Osteocyte (in vitro differentiated cells): ENCODE measurements around the gene HLA-DQA1. TPM values are rescaled to one million over a fixed set of nuclear protein-coding genes. Genes with fewer than 3 reads are reported as not detected.

ENCODE experiments used
- DNase-seq: peaks from one replicate; pipeline ENCODE4 v3.0.0; 2021; ENCODE audit warnings: mixed read lengths; ENCODE audit not compliant: unreplicated experiment; ENCODE audit errors: extremely low spot score
- H3K27ac Mint-ChIP-seq: one replicate; pipeline ENCODE4 v1.8.0; 2021; ENCODE audit warnings: mild to moderate bottlenecking, mixed read lengths; ENCODE audit not compliant: unreplicated experiment
- H3K27me3 Mint-ChIP-seq: one replicate; pipeline ENCODE4 v1.8.0; 2021; ENCODE audit warnings: mixed read lengths; ENCODE audit not compliant: unreplicated experiment
- H3K36me3 Mint-ChIP-seq: one replicate; pipeline ENCODE4 v1.8.0; 2021; ENCODE audit warnings: mixed read lengths; ENCODE audit not compliant: unreplicated experiment
- H3K4me1 Mint-ChIP-seq: one replicate; pipeline ENCODE4 v1.8.0; 2021; ENCODE audit warnings: mixed read lengths; ENCODE audit not compliant: unreplicated experiment
- H3K4me3 Mint-ChIP-seq: one replicate; pipeline ENCODE4 v1.8.0; 2021; ENCODE audit warnings: mild to moderate bottlenecking, moderate library complexity, mixed read lengths; ENCODE audit not compliant: unreplicated experiment
- H3K9me3 Mint-ChIP-seq: one replicate; pipeline ENCODE4 v1.8.0; 2021; ENCODE audit warnings: mixed read lengths; ENCODE audit not compliant: unreplicated experiment
- CTCF ChIP-seq: fragments of 200-600 bp; sonication (generic); IDR thresholded peaks from 2 replicates; pipeline ENCODE4 v1.5.0; 2021; ENCODE audit warnings: antibody characterized with exemption, mild to moderate bottlenecking, moderate library complexity
- total RNA-seq: library from RNA; stranded (reverse); gene quantifications from 2 replicates; pipeline ENCODE4 v1.2.1, GENCODE V29; 2021

Gene HLA-DQA1
- total RNA-seq, 1 donor from 2014 or later, result not detected

- Mint-ChIP-seq H3K4me3 (no peak overlapping the region), H3K9me3 (peaks cover 15% of the 10 kb centered on the region), H3K4me1 (no peaks in the 10 kb centered on the region), H3K27ac (no peak overlapping the region), H3K36me3 (no peaks in the 10 kb centered on the region), H3K27me3 (peaks cover 3% of the 10 kb centered on the region)
- TF ChIP-seq CTCF, result no peak
- DNase-seq, result no peak
These were observed 34.8 kb upstream of the HLA-DQA1 start for GRCh38 chr6:32602383-32602782.

GRCh38 chr6:32603222-32603621, 34.0 kb upstream of the HLA-DQA1 start:
- Mint-ChIP-seq H3K4me3 (no peak overlapping the region), H3K27ac (no peak overlapping the region), H3K36me3 (no peaks in the 10 kb centered on the region), H3K9me3 (peaks cover 14% of the 10 kb centered on the region), H3K4me1 (no peaks in the 10 kb centered on the region), H3K27me3 (peaks cover 7% of the 10 kb centered on the region)
- no peak for TF ChIP-seq CTCF
- DNase-seq, result no peak

- Mint-ChIP-seq H3K4me1 (no peaks in the 10 kb centered on the region), H3K27ac (no peak overlapping the region)
These were observed 33.3 kb upstream of the HLA-DQA1 start for GRCh38 chr6:32603888-32604287.

GRCh38 chr6:32604434-32604877, 32.8 kb upstream of the HLA-DQA1 start:
- no peak for TF ChIP-seq CTCF
- H3K27ac Mint-ChIP-seq, result no peak overlapping the region
- no peaks in the 10 kb centered on the region for H3K36me3 Mint-ChIP-seq
- peaks cover 7% of the 10 kb centered on the region for H3K27me3 Mint-ChIP-seq
- H3K4me1 Mint-ChIP-seq, result peaks cover 2% of the 10 kb centered on the region
- no peak for DNase-seq
- H3K9me3 Mint-ChIP-seq, result peaks cover 4% of the 10 kb centered on the region
- H3K4me3 Mint-ChIP-seq, result no peak overlapping the region

More at GRCh38 chr6:32603888-32604287, 33.3 kb upstream of the HLA-DQA1 start:
- no peak overlapping the region for H3K4me3 Mint-ChIP-seq
- H3K27me3 Mint-ChIP-seq, result peaks cover 7% of the 10 kb centered on the region
- no peak for TF ChIP-seq CTCF
- H3K36me3 Mint-ChIP-seq, result no peaks in the 10 kb centered on the region
- H3K9me3 Mint-ChIP-seq, result peaks cover 7% of the 10 kb centered on the region
- DNase-seq, result no peak

GRCh38 chr6:32607263-32607987, 29.8 kb upstream of the HLA-DQA1 start:
- no peak for DNase-seq
- Mint-ChIP-seq H3K27me3 (peaks cover 7% of the 10 kb centered on the region), H3K36me3 (no peaks in the 10 kb centered on the region), H3K27ac (no peak overlapping the region), H3K9me3 (no peaks in the 10 kb centered on the region), H3K4me3 (no peak overlapping the region), H3K4me1 (peaks cover 2% of the 10 kb centered on the region)
- no peak for TF ChIP-seq CTCF
